Calu3 (cell line): ENCODE data around the gene GLCE. TPM values are rescaled to one million over a fixed set of nuclear protein-coding genes. Genes with fewer than 3 reads are reported as not detected.

Experiments
- BruUV-seq: library from RNA; stranded (reverse); fragments of 400-500 nt; replicated peaks from 2 replicates; lab custom pipeline; 2021; lab: Mats Ljungman, UMichigan
- CTCF ChIA-PET: fragments of 300-600 bp; sonication (Branson Sonifier 250); formaldehyde crosslinking; loops from one replicate; lab custom pipeline; 2022; ENCODE audit warnings: antibody characterized with exemption; lab: Charles Lee
- DNase-seq: peaks from one replicate; pipeline ENCODE4 v3.0.0; 2022
- H3K27ac Mint-ChIP-seq: one replicate; pipeline ENCODE4 v1.8.0; 2022; ENCODE audit warnings: mixed read lengths; ENCODE audit not compliant: unreplicated experiment
- H3K27me3 Mint-ChIP-seq: one replicate; pipeline ENCODE4 v1.8.0; 2022; ENCODE audit warnings: mixed read lengths; ENCODE audit not compliant: unreplicated experiment
- H3K36me3 Mint-ChIP-seq: one replicate; pipeline ENCODE4 v1.8.0; 2022; ENCODE audit warnings: mild to moderate bottlenecking, moderate library complexity, mixed read lengths; ENCODE audit not compliant: insufficient read depth, unreplicated experiment
- H3K4me1 Mint-ChIP-seq: one replicate; pipeline ENCODE4 v1.8.0; 2022; ENCODE audit warnings: mild to moderate bottlenecking, low read depth, mixed read lengths; ENCODE audit not compliant: unreplicated experiment
- H3K4me3 Mint-ChIP-seq: one replicate; pipeline ENCODE4 v1.8.0; 2022; ENCODE audit warnings: mild to moderate bottlenecking, low read depth, moderate library complexity, mixed read lengths; ENCODE audit not compliant: unreplicated experiment
- H3K9me3 Mint-ChIP-seq: one replicate; pipeline ENCODE4 v1.8.0; 2022; ENCODE audit warnings: low read depth, mixed read lengths; ENCODE audit not compliant: unreplicated experiment
- CTCF ChIP-seq: fragments of 200-600 bp; IDR thresholded peaks from one replicate; pipeline ENCODE4 v1.8.0; 2022; ENCODE audit warnings: antibody characterized with exemption; ENCODE audit not compliant: unreplicated experiment
- intact Hi-C: fragments of 100-400 bp; cut with micrococcal nuclease; formaldehyde crosslinking; loops from one replicate; pipeline ENCODE4 v1.10.0; 2022; ENCODE audit not compliant: unreplicated experiment
- total RNA-seq: library from RNA; stranded (reverse); gene quantifications from 2 replicates; pipeline ENCODE4 v1.2.3, GENCODE V29; 2022

The GLCE gene
- total RNA-seq, 1 experiment from 2014 or later = 22.4 TPM

DNA sequence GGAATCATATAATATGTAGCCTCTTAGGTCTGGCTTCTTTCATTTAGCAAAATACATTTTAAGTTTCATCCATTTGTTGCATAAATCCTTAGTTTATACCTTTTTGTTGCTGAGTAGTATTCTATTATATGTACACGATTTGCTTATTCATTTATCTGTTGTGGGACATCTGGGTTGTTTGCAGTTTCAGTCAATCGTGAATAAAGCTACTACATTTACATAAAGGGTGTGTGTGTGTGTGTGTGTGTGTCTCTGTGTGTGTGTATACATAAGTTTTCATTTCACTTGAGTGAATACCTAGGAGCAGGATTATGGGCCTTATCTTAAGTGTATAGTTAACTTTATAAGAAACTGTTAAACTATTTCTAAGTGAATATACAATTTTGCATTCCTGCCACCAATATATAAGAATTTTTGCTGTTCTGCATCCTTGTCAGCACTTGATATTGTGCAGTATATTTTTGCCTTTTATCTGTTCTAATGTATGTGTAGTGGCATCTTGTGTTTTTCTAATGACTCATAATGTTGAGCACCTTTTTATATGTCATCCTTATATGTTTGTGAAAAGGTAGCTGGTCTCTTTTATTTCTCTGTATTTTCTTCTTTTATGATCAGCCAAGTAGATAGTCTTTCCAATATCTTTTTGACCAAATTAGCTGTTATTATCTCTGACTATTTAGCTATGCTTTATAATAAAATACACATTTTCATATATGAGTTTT, 55.0 kb downstream of the GLCE start:
- H3K27me3 Mint-ChIP-seq = no peaks in the 10 kb centered on the region
- DNase-seq = no peak
- TF ChIP-seq CTCF = no peak
- intact Hi-C loops = no loop called here
- no peaks in the 10 kb centered on the region for H3K4me1 Mint-ChIP-seq
- no peaks in the 10 kb centered on the region for H3K36me3 Mint-ChIP-seq
- peaks cover 3% of the 10 kb centered on the region for H3K9me3 Mint-ChIP-seq
- CTCF ChIA-PET = interaction anchor here (0.6 kb wide), 1 partner anchor 137 kb away, joined by 5 read pairs; no protein-coding TSS in a partner anchor
- BruUV-seq = no TSS peak
- no peak overlapping the region for H3K27ac Mint-ChIP-seq
- H3K4me3 Mint-ChIP-seq = no peak overlapping the region

- no peak overlapping the region for H3K4me3 Mint-ChIP-seq
- H3K9me3 Mint-ChIP-seq = peaks cover 3% of the 10 kb centered on the region
- no peak overlapping the region for H3K27ac Mint-ChIP-seq
- no peaks in the 10 kb centered on the region for H3K4me1 Mint-ChIP-seq
- no peak for TF ChIP-seq CTCF
- BruUV-seq = no TSS peak
- CTCF ChIA-PET = no interaction called here
- intact Hi-C loops = no loop called here
- H3K36me3 Mint-ChIP-seq = no peaks in the 10 kb centered on the region
- no peak for DNase-seq
- no peaks in the 10 kb centered on the region for H3K27me3 Mint-ChIP-seq
Observed at GRCh38 chr15:69217381-69217780, 56.9 kb downstream of the GLCE start.

DNA sequence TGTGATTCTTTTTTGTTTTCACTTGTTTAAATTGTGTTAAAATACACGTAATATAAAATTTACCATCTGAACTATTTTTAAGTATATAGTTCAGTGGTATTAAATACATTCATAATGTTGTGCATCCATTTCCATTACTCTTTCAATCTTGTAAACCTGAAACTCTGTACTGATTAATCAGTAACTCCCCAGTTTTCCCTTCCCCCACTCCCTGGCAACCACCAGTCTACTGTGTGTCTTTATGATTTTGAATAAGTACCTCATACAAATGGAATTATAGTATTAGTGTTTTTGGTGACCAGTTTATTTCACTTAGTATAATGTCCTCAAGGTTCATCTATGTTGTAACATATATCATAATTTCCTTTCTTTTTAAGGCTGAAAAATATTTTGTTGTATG, 59.3 kb downstream of the GLCE start:
- Mint-ChIP-seq H3K9me3 (peaks cover 3% of the 10 kb centered on the region), H3K4me3 (no peak overlapping the region), H3K4me1 (peaks cover 4% of the 10 kb centered on the region), H3K36me3 (no peaks in the 10 kb centered on the region), H3K27ac (no peak overlapping the region), H3K27me3 (no peaks in the 10 kb centered on the region)
- intact Hi-C loops = no loop called here
- BruUV-seq = no TSS peak
- no peak for TF ChIP-seq CTCF
- CTCF ChIA-PET = no interaction called here
- DNase-seq = no peak

- BruUV-seq = no TSS peak
- peaks cover 10% of the 10 kb centered on the region for H3K4me1 Mint-ChIP-seq
- CTCF ChIA-PET = interaction anchor here (1.0 kb wide), 1 partner anchor 159 kb away, joined by 3 read pairs; no protein-coding TSS in a partner anchor
- H3K36me3 Mint-ChIP-seq = no peaks in the 10 kb centered on the region
- H3K4me3 Mint-ChIP-seq = no peak overlapping the region
- no peak overlapping the region for H3K27ac Mint-ChIP-seq
- no peak for TF ChIP-seq CTCF
- no peaks in the 10 kb centered on the region for H3K27me3 Mint-ChIP-seq
- no peak for DNase-seq
- H3K9me3 Mint-ChIP-seq = peaks cover 3% of the 10 kb centered on the region
- intact Hi-C loops = no loop called here
Observed at GRCh38 chr15:69222002-69222474, 61.6 kb downstream of the GLCE start.
